Measurements from ENCODE around the gene ZC3H6.

- TF ChIP-seq POLR2A (IDR thresholded peaks at IDR 0.05), result no peak
- TF ChIP-seq CTCF (IDR thresholded peaks at IDR 0.05), result no peak
These were observed 37.4 kb downstream of the ZC3H6 start for GRCh38 chr2:112312821-112313220.
